Activated CD8-positive, alpha-beta T cell treated with anti-CD3 and anti-CD28 coated beads, Interleukin-2, amount 10 ng/mL, durations not matched to agents 7 days and 5 days (primary cell): ENCODE results near the gene DPAGT1. TPM values are rescaled to one million over a fixed set of nuclear protein-coding genes. Genes with fewer than 3 reads are reported as not detected.
"Not testable (repeated sequence)": the region's sequence is repeated elsewhere in the genome, so short reads cannot be mapped to it uniquely, and the experiment has no call there.

Experiments
- ATAC-seq: fragments of 150-1000 bp; cut with Tn5 transposase; one replicate; pipeline ENCODE4 v1.10.0; 2021; ENCODE audit warnings: moderate library complexity
- CTCF ChIA-PET: fragments of 350-600 bp; sonication (Branson Sonifier 250); formaldehyde crosslinking; loops from one replicate; lab custom pipeline; 2021; ENCODE audit warnings: antibody characterized with exemption; lab: Charles Lee
- POLR2A ChIA-PET: fragments of 350-600 bp; sonication (Branson Sonifier 250); formaldehyde crosslinking; loops from one replicate; lab custom pipeline; 2021; ENCODE audit warnings: antibody characterized with exemption; lab: Charles Lee
- DNase-seq: peaks from one replicate; pipeline ENCODE4 v3.0.0-alpha.2; 2020
- H3K27ac Mint-ChIP-seq: one replicate; pipeline ENCODE4 v1.8.0; 2021; ENCODE audit warnings: mild to moderate bottlenecking, mixed read lengths
- H3K27me3 Mint-ChIP-seq: one replicate; pipeline ENCODE4 v1.8.0; 2021; ENCODE audit warnings: low read depth, mixed read lengths
- H3K36me3 Mint-ChIP-seq: one replicate; pipeline ENCODE4 v1.8.0; 2021; ENCODE audit warnings: low read depth, mixed read lengths
- H3K4me1 Mint-ChIP-seq: one replicate; pipeline ENCODE4 v1.8.0; 2021; ENCODE audit warnings: low read depth, mixed read lengths
- H3K4me3 Mint-ChIP-seq: one replicate; pipeline ENCODE4 v1.8.0; 2021; ENCODE audit warnings: mild to moderate bottlenecking, mixed read lengths
- H3K9me3 Mint-ChIP-seq: one replicate; pipeline ENCODE4 v1.8.0; 2022; ENCODE audit warnings: mixed read lengths; ENCODE audit not compliant: insufficient read depth
- total RNA-seq, 2 experiments: library from RNA; stranded (reverse); gene quantifications; one replicate each; pipeline ENCODE4 v1.2.3, GENCODE V29; 2021

Gene DPAGT1
- total RNA-seq, 2 experiments from 2014 or later, result 52.5 to 57.7 TPM

DNA sequence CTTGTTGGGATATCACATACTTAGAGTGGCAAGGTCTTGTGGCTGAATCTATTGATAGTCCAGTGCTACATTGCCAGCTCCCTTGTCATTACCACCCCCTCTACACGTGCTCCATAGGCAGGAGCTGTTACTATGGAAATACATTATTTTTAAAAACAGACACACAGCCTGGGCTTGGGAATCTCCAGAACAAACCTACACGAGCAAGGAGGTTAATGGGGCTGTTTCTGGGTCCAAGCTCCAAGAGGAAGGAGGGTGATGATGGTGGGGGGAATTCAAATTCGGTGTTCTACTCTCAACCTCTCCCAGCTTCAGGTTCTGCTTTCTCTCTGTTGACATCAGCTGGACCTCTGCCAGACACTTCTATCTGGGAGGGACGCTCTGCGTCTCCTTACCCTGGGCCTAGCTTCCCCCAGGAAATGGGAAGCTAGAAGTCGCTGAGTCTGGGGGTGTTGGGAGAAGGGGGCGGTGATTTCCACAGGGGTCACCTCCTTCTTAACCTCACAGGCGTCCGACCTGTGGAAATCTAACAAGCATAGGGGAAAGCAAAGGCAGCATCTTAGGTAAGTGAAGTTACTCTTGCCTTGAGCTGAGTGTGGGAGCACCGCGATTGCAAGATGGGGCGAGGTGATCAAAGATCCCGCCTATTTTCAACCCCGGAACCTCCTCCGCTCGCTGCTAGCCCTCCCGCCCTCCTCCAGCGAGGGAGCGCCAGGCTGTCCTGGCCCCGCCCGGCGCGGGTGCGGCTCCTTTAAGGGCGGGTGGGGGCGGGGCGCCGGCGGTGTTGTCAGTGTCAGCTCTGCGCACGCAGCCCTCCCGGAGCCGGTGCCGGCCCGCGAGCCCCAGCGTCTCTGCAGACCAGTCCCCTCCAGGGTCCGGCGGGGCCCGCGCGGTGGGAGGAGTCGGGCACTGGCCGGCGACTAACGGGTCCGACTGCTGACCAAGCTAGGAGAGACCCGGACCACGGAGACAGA, 5.2 kb upstream of the DPAGT1 start, which contains the start of gene C2CD2L:
Gene C2CD2L, plus strand, starts transcription at position 781 of the 974 bp plus-strand sequence. CDS start 398 bp downstream, outside the sequence.
- Mint-ChIP-seq H3K27ac (peak within 1 kb of the TSS; percentile 93), H3K4me1 (peaks cover 58% of the 10 kb centered on the region), H3K36me3 (peaks cover 41% of the 10 kb centered on the region), H3K27me3 (no peaks in the 10 kb centered on the region), H3K9me3 (no peaks in the 10 kb centered on the region), H3K4me3 (peak within 1 kb of the TSS; percentile 89)
- ChIA-PET POLR2A (interaction anchor here (0.5 to 8.5 kb wide), 17 partner anchors 9 to 286 kb away, joined by 3 to 96 read pairs (median 5); partner anchors contain the start of genes CBL, HINFP, HMBS and HYOU1), CTCF (interaction anchor here (0.7 to 2.2 kb wide), 14 partner anchors 9 to 231 kb away, joined by 3 to 10 read pairs (median 4); partner anchors contain the start of genes CBL, HINFP and VPS11)
- ATAC-seq, result peak; percentile 86
- peak; percentile 95 for DNase-seq

DNA sequence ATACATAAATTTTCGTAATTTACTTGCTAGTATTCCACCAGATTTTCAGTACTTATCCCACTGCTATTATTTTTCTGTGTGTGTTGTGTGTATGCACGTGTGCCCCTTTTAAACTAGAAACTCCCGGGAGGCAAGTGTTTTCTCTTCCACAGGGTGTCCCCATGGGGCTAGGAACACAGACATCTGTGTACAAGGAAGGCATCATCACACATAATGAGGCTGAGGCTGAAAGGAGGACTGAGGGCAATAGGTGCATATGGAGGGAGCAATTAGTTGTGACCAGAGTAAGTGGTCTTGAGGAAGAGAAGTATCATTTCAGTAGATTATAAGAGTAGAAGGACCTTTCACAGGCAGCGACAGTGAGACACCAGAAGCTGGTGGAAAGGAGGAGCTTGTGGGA, 2.1 kb upstream of the DPAGT1 start:
- Mint-ChIP-seq H3K27me3 (no peaks in the 10 kb centered on the region), H3K36me3 (peaks cover 22% of the 10 kb centered on the region), H3K9me3 (no peaks in the 10 kb centered on the region), H3K27ac (peak overlapping the region; percentile 64), H3K4me3 (peak overlapping the region; percentile 46), H3K4me1 (peaks cover 53% of the 10 kb centered on the region)
- ChIA-PET CTCF (interaction anchor here (1.4 to 2.2 kb wide), 2 partner anchors 12 to 18 kb away, joined by 3 to 9 read pairs; partner anchors contain the start of gene HINFP), POLR2A (interaction anchor here (1.4 kb wide), 1 partner anchor 9 kb away, joined by 3 read pairs; no protein-coding TSS in a partner anchor)
- ATAC-seq, result no peak
- no peak for DNase-seq

DNA sequence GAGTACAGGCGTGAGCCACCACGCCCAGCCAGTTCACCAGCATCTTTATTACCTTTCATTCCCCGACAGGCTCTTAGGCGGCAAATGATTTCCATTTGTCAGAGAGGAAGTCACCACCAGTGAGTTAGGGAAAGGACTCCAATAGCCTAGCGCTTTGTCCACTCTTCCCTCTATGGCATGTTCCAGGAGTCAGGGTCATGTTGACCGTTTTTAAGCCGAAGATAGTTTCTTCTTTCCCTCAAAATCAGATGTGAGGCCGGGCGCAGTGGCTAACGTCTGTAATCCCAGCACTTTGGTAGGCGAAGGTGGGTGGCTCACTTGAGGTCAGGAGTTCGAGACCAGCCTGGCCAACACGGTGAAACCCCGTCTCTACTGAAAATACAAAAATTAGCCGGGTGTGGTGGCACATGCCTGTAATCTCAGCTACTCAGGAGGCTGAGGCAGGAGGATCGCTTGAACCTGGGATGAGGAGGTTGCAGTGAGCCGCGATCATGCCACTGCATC, 1.6 kb upstream of the DPAGT1 start:
- H3K36me3 Mint-ChIP-seq, result peaks cover 22% of the 10 kb centered on the region
- peak overlapping the region; percentile 95 for H3K27ac Mint-ChIP-seq
- ChIA-PET POLR2A (interaction anchor here (0.7 to 2.0 kb wide), 11 partner anchors 9 to 86 kb away, joined by 3 to 13 read pairs (median 4); partner anchors contain the start of genes RPS25 and VPS11), CTCF (interaction anchor here (1.4 to 2.2 kb wide), 5 partner anchors 12 to 102 kb away, joined by 3 to 16 read pairs (median 9); partner anchors contain the start of genes CBL, HINFP and VPS11)
- peak overlapping the region; percentile 90 for H3K4me3 Mint-ChIP-seq
- H3K4me1 Mint-ChIP-seq, result peaks cover 53% of the 10 kb centered on the region
- H3K9me3 Mint-ChIP-seq, ATAC-seq, H3K27me3 Mint-ChIP-seq, DNase-seq: not testable (repeated sequence)

DNA sequence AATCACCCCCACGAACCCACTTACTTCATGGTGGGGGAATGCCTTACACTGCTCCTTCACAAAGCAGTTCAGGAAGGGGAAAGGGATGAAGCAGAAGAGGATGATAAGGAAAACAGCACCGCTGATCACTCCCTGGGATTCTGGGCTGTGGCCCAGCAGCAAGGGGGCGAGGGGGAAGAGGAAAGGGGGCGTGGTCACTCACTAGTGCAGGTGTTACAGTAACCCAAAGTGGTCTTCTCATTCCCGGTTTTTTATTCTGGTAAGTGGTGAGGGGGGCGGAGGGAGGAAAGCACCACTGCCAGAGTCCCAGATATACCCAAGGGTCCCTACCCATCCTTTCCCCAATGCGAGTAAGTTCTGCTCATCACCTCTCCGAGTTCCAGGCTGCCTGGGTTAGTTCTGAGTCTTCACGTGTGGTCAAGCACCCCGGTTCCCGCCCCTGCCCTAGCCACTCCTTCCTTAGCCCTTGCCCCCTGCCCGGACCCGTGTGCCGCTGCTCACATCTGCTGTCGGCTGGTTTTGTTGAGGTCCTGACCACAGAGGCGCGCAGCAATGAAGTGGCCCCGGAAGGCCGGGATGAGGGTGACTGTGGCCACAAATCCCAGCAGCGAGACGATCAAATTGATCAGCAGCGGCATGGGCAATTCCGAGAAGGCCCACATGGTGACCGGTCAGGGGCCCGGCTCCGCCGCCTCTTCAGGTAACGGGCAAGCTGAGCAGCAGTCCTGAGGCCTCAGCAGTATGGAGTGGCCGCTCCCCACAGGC, 477 bp downstream of the DPAGT1 start:
- peaks cover 55% of the 10 kb centered on the region for H3K4me1 Mint-ChIP-seq
- ChIA-PET POLR2A (interaction anchor here (0.7 to 2.0 kb wide), 9 partner anchors 7 to 104 kb away, joined by 3 to 13 read pairs (median 5); partner anchors contain the start of genes CENATAC and HINFP), CTCF (interaction anchor here (1.0 to 1.8 kb wide), 9 partner anchors 14 to 238 kb away, joined by 4 to 16 read pairs (median 6); partner anchors contain the start of genes CBL, HMBS, HYOU1 and VPS11)
- peaks cover 40% of the 10 kb centered on the region for H3K36me3 Mint-ChIP-seq
- H3K4me3 Mint-ChIP-seq, result peak overlapping the region; percentile 90
- ATAC-seq (peak; percentile 22), DNase-seq (peak; percentile 48)
- H3K27me3 Mint-ChIP-seq, result no peaks in the 10 kb centered on the region
- H3K9me3 Mint-ChIP-seq, result no peaks in the 10 kb centered on the region
- peak overlapping the region; percentile 95 for H3K27ac Mint-ChIP-seq

DNA sequence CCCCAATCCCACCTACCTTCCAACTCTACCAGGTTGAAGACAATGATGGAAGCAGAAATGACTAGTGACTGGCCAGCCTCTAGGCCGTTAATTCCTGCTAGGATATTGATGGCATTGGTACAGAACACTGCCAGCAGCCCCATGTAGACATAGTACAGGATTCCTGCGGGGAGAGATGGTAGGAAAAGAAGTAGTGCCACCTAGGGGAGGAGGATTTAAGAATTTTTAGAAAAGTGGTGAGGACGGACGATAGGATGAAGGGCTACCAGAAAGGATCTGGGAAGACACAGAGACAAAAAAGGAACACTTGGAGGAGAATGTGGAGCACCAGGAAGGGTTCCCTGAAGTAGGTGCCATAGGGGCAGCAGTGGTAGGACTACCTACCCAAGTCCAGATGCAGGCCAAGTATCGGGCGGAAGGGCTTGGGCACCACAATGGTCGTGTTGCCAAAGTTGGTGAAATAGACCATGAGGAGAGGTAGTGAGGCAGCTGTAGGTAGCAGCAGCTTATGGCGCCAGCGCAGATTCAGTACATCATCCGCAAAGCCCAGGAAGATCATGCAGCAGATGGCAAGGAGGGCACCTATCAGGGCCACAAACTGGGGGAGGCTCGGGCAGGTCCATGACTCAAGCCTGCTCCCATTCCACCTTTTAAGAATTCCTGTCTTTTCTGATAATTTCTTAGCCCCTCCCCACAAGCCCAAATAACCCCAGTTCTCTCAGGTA, 1.2 kb downstream of the DPAGT1 start:
- Mint-ChIP-seq H3K27me3 (no peaks in the 10 kb centered on the region), H3K36me3 (peaks cover 46% of the 10 kb centered on the region), H3K4me1 (peaks cover 56% of the 10 kb centered on the region), H3K27ac (peak overlapping the region; percentile 95), H3K9me3 (no peaks in the 10 kb centered on the region), H3K4me3 (peak overlapping the region; percentile 90)
- CTCF ChIA-PET, result interaction anchor here (0.7 to 1.2 kb wide), 6 partner anchors 14 to 224 kb away, joined by 3 to 4 read pairs (median 3); partner anchors contain the start of gene HINFP
- POLR2A ChIA-PET, result no interaction called here
- ATAC-seq, result no peak
- DNase-seq, result no peak

DNA sequence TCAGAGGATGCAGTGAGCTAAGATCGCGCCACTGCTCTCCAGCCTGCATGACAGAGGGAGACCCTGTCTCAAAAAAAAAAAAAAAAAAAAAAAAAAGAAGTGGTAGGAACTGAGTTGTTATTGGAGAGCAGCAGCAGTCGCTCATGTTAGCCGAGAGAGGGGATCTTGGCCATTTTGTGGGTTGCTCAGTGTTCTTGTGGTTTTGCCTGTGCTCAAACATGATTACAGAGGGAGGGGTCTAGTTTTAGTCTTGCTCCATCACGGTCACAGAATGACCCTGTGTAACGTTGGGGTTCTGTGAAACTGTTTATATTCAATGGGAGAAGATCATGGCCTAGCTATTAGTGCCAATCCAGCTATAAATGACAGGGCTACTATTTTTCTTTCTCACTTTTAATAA, 1.9 kb downstream of the DPAGT1 start:
- Mint-ChIP-seq H3K27ac (peak overlapping the region; percentile 95), H3K4me3 (peak overlapping the region; percentile 90), H3K9me3 (no peaks in the 10 kb centered on the region), H3K36me3 (peaks cover 53% of the 10 kb centered on the region), H3K4me1 (peaks cover 53% of the 10 kb centered on the region), H3K27me3 (no peaks in the 10 kb centered on the region)
- DNase-seq (no peak), ATAC-seq (no peak)
- CTCF ChIA-PET, result interaction anchor here (0.7 to 1.2 kb wide), 7 partner anchors 13 to 224 kb away, joined by 3 to 5 read pairs (median 3); partner anchors contain the start of gene HINFP
- POLR2A ChIA-PET, result interaction anchor here (1.1 to 1.5 kb wide), 2 partner anchors 9 to 32 kb away, joined by 3 to 4 read pairs; partner anchors contain the start of gene VPS11

DNA sequence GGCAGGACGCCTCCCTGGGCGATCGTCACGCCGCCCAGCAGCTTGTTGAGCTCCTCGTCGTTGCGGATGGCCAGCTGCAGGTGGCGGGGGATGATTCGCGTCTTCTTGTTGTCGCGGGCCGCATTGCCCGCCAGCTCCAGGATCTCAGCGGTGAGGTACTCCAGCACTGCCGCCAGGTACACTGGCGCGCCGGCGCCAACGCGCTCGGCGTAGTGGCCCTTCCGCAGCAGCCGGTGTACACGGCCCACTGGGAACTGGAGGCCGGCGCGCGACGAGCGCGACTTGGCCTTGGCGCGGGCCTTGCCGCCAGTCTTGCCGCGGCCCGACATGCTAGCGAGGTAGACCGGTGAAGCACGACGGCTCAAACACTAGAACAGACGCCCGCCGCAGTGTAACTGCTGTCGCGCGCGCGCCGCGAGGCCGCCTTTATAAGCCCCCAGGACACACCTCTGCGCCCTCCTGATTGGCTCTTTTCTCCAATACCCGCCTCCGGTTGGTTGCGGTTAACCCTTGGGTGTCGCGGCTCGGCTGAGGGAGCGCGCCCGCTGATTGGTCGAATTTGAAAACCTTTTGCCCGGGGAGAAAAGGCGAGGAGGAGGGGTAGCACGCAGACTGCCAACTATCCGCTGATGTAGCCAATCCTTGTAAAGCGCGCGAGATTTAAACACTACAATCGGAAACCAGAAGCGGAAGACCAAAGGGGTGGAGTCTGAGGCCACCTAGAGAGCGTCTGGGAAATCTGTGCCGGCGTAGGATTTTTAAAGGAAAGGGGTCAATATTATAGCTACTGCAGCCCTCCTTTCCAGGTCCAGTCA, 6.4 kb downstream of the DPAGT1 start:
- DNase-seq (peak; percentile 100), ATAC-seq (peak; percentile 81)
- ChIA-PET CTCF (interaction anchor here (0.9 to 2.7 kb wide), 9 partner anchors 9 to 229 kb away, joined by 3 to 7 read pairs (median 3); partner anchors contain the start of gene VPS11), POLR2A (interaction anchor here (0.6 to 3.1 kb wide), 48 partner anchors 8 to 756 kb away, joined by 3 to 96 read pairs (median 4); partner anchors contain the start of genes C2CD2L, CENATAC, HINFP and HMBS)
- H3K27me3 Mint-ChIP-seq, result no peaks in the 10 kb centered on the region
- peak overlapping the region; percentile 95 for H3K4me3 Mint-ChIP-seq
- peak overlapping the region; percentile 97 for H3K27ac Mint-ChIP-seq
- H3K9me3 Mint-ChIP-seq, result no peaks in the 10 kb centered on the region
- peaks cover 59% of the 10 kb centered on the region for H3K4me1 Mint-ChIP-seq
- peaks cover 82% of the 10 kb centered on the region for H3K36me3 Mint-ChIP-seq

DNA sequence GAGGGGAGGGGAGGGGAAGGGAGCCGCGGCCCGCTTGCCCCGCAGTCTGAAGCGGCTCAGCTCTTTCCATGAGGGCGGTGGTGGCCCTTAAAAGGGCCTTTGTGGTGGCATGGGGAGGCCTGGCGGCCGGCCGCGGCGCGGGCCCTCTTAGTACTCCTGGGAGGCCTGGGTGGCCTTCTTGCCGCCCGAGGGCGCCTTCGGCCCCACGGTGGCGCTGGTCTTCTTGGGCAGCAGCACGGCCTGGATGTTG, 6.9 kb downstream of the DPAGT1 start:
- DNase-seq (peak; percentile 66), ATAC-seq (peak; percentile 37)
- Mint-ChIP-seq H3K36me3 (peaks cover 77% of the 10 kb centered on the region), H3K27ac (peak overlapping the region; percentile 97), H3K4me3 (peak overlapping the region; percentile 95), H3K4me1 (peaks cover 53% of the 10 kb centered on the region), H3K27me3 (no peaks in the 10 kb centered on the region), H3K9me3 (no peaks in the 10 kb centered on the region)
- ChIA-PET CTCF (interaction anchor here (0.9 to 2.7 kb wide), 9 partner anchors 8 to 229 kb away, joined by 3 to 7 read pairs (median 3); partner anchors contain the start of gene VPS11), POLR2A (interaction anchor here (0.5 to 3.1 kb wide), 40 partner anchors 8 to 756 kb away, joined by 3 to 96 read pairs (median 5); partner anchors contain the start of genes C2CD2L, CENATAC, HINFP and HMBS)
